HCT116 (cell line): Measurements from ENCODE around the gene KCND1. TPM values are rescaled to one million over a fixed set of nuclear protein-coding genes. Genes with fewer than 3 reads are reported as not detected.

ENCODE experiments used
- ATAC-seq: fragments of 200-7000 bp; cut with Tn5 transposase; 2 replicates; pipeline ENCODE4 v1.9.1; 2020; ENCODE audit warnings: mild to moderate bottlenecking, moderate library complexity
- BruUV-seq: library from RNA; stranded (reverse); fragments of 400-500 nt; replicated peaks from 2 replicates; lab custom pipeline; 2021; lab: Mats Ljungman, UMichigan
- CTCF ChIA-PET: fragments of 300-600 bp; sonication (Branson Sonifier 250); formaldehyde crosslinking; loops from one replicate; lab custom pipeline; 2021; ENCODE audit warnings: antibody characterized with exemption; lab: Charles Lee
- POLR2A ChIA-PET: fragments of 300-600, 350-600 bp; sonication (Branson Sonifier 250); formaldehyde crosslinking; loops from one replicate; lab custom pipeline; 2021; ENCODE audit warnings: antibody characterized with exemption; lab: Charles Lee
- RAD21 ChIA-PET, 2 experiments: fragments of 300-600 bp; sonication (Branson Sonifier 250); formaldehyde crosslinking; loops; one replicate each; lab custom pipeline; 2023; ENCODE audit warnings: low total read pairs in 2 of 2; ENCODE audit not compliant: uncharacterized antibody in 2 of 2, unreplicated experiment in 2 of 2, low non-redundant PET in 1 of 2; lab: Charles Lee
- DNase-seq: peaks from one replicate; pipeline ENCODE4 v3.0.0-alpha.2; 2010; ENCODE audit warnings: low read depth, low spot score
- H2AFZ ChIP-seq: fragments of 200-600 bp; shearing (Covaris generic), sonication (generic); 2 replicates; pipeline ENCODE4 v1.6.1; 2017; ENCODE audit warnings: low read depth, mixed run types, mixed read lengths, antibody characterized with exemption, low read length; ENCODE audit not compliant: poor library complexity, severe bottlenecking
- H3K27ac ChIP-seq: 2 replicates; pipeline ENCODE4 v1.5.1; 2012; ENCODE audit warnings: low read depth, low read length
- H3K27me3 ChIP-seq: fragments of 200-600 bp; sonication (generic); 2 replicates; pipeline ENCODE4 v1.6.1; 2016; ENCODE audit warnings: mixed run types, low read length, mixed read lengths; ENCODE audit not compliant: insufficient read depth
- H3K36me3 ChIP-seq, 2 experiments: fragments of 200-500 bp in 1 of 2; fragments of 200-600 bp in 1 of 2; sonication (Bioruptor generic) in 1 of 2; sonication (generic) in 1 of 2; 2 replicates each; pipeline versions ENCODE4 v1.5.1 to v1.6.1; 2014 to 2016; ENCODE audit warnings: low read length in 2 of 2, inconsistent platforms in 1 of 2, mixed read lengths in 1 of 2, mixed run types in 1 of 2; ENCODE audit not compliant: insufficient read depth in 2 of 2, control insufficient read depth in 1 of 2
- H3K4me1 ChIP-seq, 2 experiments: fragments of 200-600 bp in 1 of 2; sonication (generic) in 1 of 2; 2 replicates each; pipeline versions ENCODE4 v1.5.1 to v1.6.1; 2012 to 2017; ENCODE audit warnings: low read length in 2 of 2, inconsistent platforms in 1 of 2, mild to moderate bottlenecking in 1 of 2, mixed read lengths in 1 of 2, mixed run types in 1 of 2, moderate library complexity in 1 of 2; ENCODE audit not compliant: insufficient read depth in 2 of 2, control insufficient read depth in 1 of 2
- H3K4me2 ChIP-seq: fragments of 200-600 bp; sonication (generic); 2 replicates; pipeline ENCODE4 v1.6.1; 2017; ENCODE audit warnings: mixed run types, low read length, mixed read lengths
- H3K4me3 ChIP-seq, 2 experiments: fragments of 200-600 bp in 1 of 2; sonication (generic) in 1 of 2; replicated peaks in 1 of 2; 2 replicates each; pipeline ENCODE4 v1.5.1; 2011 to 2016; ENCODE audit warnings: low read length in 2 of 2, control low read depth in 1 of 2, low read depth in 1 of 2, mild to moderate bottlenecking in 1 of 2, mixed read lengths in 1 of 2, mixed run types in 1 of 2
- H3K79me2 ChIP-seq: fragments of 200-600 bp; sonication (generic); 2 replicates; pipeline ENCODE4 v1.6.1; 2017; ENCODE audit warnings: mild to moderate bottlenecking, mixed run types, low read length, moderate library complexity, mixed read lengths; ENCODE audit not compliant: insufficient read depth
- H3K9ac ChIP-seq: fragments of 200-600 bp; sonication (generic); 2 replicates; pipeline ENCODE4 v1.6.1; 2016; ENCODE audit warnings: low read length, mixed read lengths
- H3K9me2 ChIP-seq: fragments of 200-600 bp; sonication (generic), shearing (Covaris generic); 2 replicates; pipeline ENCODE4 v1.6.1; 2017; ENCODE audit warnings: mixed run types, mild to moderate bottlenecking, moderate library complexity; ENCODE audit not compliant: insufficient read depth
- H3K9me3 ChIP-seq, 2 experiments: fragments of 200-500 bp in 1 of 2; fragments of 200-600 bp in 1 of 2; sonication (Bioruptor generic) in 1 of 2; sonication (generic) in 1 of 2; 2 replicates each; pipeline ENCODE4 v1.6.1; 2014 to 2017; ENCODE audit warnings: low read length in 2 of 2, mixed read lengths in 2 of 2, inconsistent platforms in 1 of 2, low read depth in 1 of 2, mild to moderate bottlenecking in 1 of 2, mixed run types in 1 of 2, moderate library complexity in 1 of 2; ENCODE audit not compliant: control insufficient read depth in 1 of 2, insufficient read depth in 1 of 2
- H4K20me1 ChIP-seq: fragments of 200-600 bp; sonication (generic), shearing (Covaris generic); 2 replicates; pipeline ENCODE4 v1.6.1; 2017; ENCODE audit warnings: mixed run types, mild to moderate bottlenecking, moderate library complexity; ENCODE audit not compliant: insufficient read depth
- EGR1 ChIP-seq: IDR thresholded peaks from 2 replicates; pipeline ENCODE4 v1.6.1; 2012; ENCODE audit warnings: low read depth
- ELF1 ChIP-seq: IDR thresholded peaks from 2 replicates; pipeline ENCODE4 v1.6.1; 2012; ENCODE audit warnings: low read depth, borderline replicate concordance
- EZH2 ChIP-seq: fragments of 200-600 bp; sonication (generic); IDR thresholded peaks from 2 replicates; pipeline ENCODE4 v1.6.1; 2017; ENCODE audit warnings: antibody characterized with exemption, mixed run types
- EZH2phosphoT487 ChIP-seq: fragments of 200-600 bp; IDR thresholded peaks from 2 replicates; pipeline ENCODE4 v1.6.1; 2018; ENCODE audit warnings: antibody characterized with exemption, borderline replicate concordance
- FOSL1 ChIP-seq: IDR thresholded peaks from 2 replicates; pipeline ENCODE4 v1.6.1; 2012; ENCODE audit warnings: low read depth
- JUND ChIP-seq: IDR thresholded peaks from 2 replicates; pipeline ENCODE4 v1.6.1; 2012
- MAX ChIP-seq: IDR thresholded peaks from 2 replicates; pipeline ENCODE4 v1.6.1; 2012
- POLR2AphosphoS5 ChIP-seq: IDR thresholded peaks from 2 replicates; pipeline ENCODE4 v1.6.1; 2011; ENCODE audit warnings: mild to moderate bottlenecking, low read depth, low read length, moderate library complexity
- SP1 ChIP-seq: IDR thresholded peaks from 2 replicates; pipeline ENCODE4 v1.6.1; 2012; ENCODE audit warnings: low read depth
- SRF ChIP-seq: IDR thresholded peaks from 2 replicates; pipeline ENCODE4 v1.6.1; 2012; ENCODE audit warnings: low read depth
- TCF7L2 ChIP-seq: IDR thresholded peaks from 2 replicates; pipeline ENCODE4 v1.7.0; 2011; ENCODE audit warnings: borderline replicate concordance, inconsistent platforms; ENCODE audit not compliant: insufficient read depth, insufficient read length; ENCODE audit errors: extremely low read depth
- YY1 ChIP-seq: IDR thresholded peaks from 2 replicates; pipeline ENCODE4 v1.6.1; 2011; ENCODE audit warnings: low read length, low read depth, moderate library complexity, mild to moderate bottlenecking; ENCODE audit not compliant: insufficient replicate concordance; ENCODE audit errors: extremely low read depth
- ZBTB33 ChIP-seq: IDR thresholded peaks from 2 replicates; pipeline ENCODE4 v1.6.1; 2011; ENCODE audit warnings: mild to moderate bottlenecking, low read length, moderate library complexity; ENCODE audit not compliant: insufficient replicate concordance; ENCODE audit errors: extremely low read depth
- intact Hi-C: fragments of 100-400 bp; cut with micrococcal nuclease; formaldehyde crosslinking; loops from 2 replicates; pipeline ENCODE4 v1.10.0; 2022
- total RNA-seq: library from RNA; stranded (reverse); gene quantifications from one replicate; pipeline ENCODE4 v1.2.1, GENCODE V29; 2021; ENCODE audit not compliant: unreplicated experiment

KCND1 gene
- total RNA-seq, 1 experiment from 2014 or later = 5.5 TPM

- TF ChIP-seq ELF1 = no peak
Measured at GRCh38 chrX:48934581-48935300, 36.9 kb downstream of the KCND1 start (continued).

GRCh38 chrX:48933757-48934156 lies 37.9 kb downstream of the KCND1 start:
- no peak for ATAC-seq

More at GRCh38 chrX:48933757-48934156, 37.9 kb downstream of the KCND1 start:
- no peaks in the 10 kb centered on the region for H3K9me2 ChIP-seq
- no peaks in the 10 kb centered on the region for H3K9me3 ChIP-seq
- no peak overlapping the region for H2AFZ ChIP-seq
- H3K79me2 ChIP-seq = peaks cover 12% of the 10 kb centered on the region; the same call in 1 of the 2 replicates
- H3K9ac ChIP-seq = no peak overlapping the region
- H3K27ac ChIP-seq = no peak overlapping the region
- CTCF ChIA-PET = no interaction called here
- TF ChIP-seq FOSL1 (no peak), ZBTB33 (no peak), YY1 (no peak), SRF (no peak), SP1 (no peak), EGR1 (no peak), TCF7L2 (no peak), EZH2phosphoT487 (no peak), EZH2 (no peak), POLR2AphosphoS5 (no peak), MAX (no peak), ELF1 (no peak), JUND (no peak)
- TF ChIP-seq, all 23 proteins: peak for 0
- POLR2A ChIA-PET = no interaction called here
- Histone ChIP-seq H4K20me1 (no peaks in the 10 kb centered on the region), H3K36me3 (peaks cover 2 to 3% of the 10 kb centered on the region in 2 experiments; a peak in 3 of 4 replicates), H3K4me1 (no peaks in the 10 kb centered on the region), H3K4me2 (no peak overlapping the region), H3K4me3 (no peak overlapping the region), H3K27me3 (no peaks in the 10 kb centered on the region)
- RAD21 ChIA-PET = no interaction called here
- no peak for DNase-seq
- intact Hi-C loops = no loop called here
- no TSS peak for BruUV-seq
